Astrocyte (in vitro differentiated cells and primary cell): ENCODE measurements around the gene GMPPA.

ENCODE experiments used
- CTCF ChIP-seq: IDR thresholded peaks from 2 replicates; pipeline ENCODE4 v1.5.1; 2011; ENCODE audit warnings: low read depth, mild to moderate bottlenecking, inconsistent platforms, low read length, moderate library complexity; ENCODE audit not compliant: insufficient read depth
- EZH2 ChIP-seq: IDR thresholded peaks from 2 replicates; pipeline ENCODE4 v1.6.1; 2012; ENCODE audit warnings: mild to moderate bottlenecking, low read length, inconsistent platforms; ENCODE audit not compliant: insufficient read depth

GRCh38 chr2:219495531-219496122, 3.1 kb upstream of the GMPPA start:
- TF ChIP-seq CTCF (peak; percentile 60), EZH2 (no peak)
